NCI-H526 treated with DMSO at 0.1 percent for 48 hours (cell line): ENCODE data around the gene CIROP.

ENCODE experiments used
- DNase-seq: peaks from one replicate; lab custom pipeline; 2025; lab: John Stamatoyannopoulos, UW

Gene CIROP

DNA sequence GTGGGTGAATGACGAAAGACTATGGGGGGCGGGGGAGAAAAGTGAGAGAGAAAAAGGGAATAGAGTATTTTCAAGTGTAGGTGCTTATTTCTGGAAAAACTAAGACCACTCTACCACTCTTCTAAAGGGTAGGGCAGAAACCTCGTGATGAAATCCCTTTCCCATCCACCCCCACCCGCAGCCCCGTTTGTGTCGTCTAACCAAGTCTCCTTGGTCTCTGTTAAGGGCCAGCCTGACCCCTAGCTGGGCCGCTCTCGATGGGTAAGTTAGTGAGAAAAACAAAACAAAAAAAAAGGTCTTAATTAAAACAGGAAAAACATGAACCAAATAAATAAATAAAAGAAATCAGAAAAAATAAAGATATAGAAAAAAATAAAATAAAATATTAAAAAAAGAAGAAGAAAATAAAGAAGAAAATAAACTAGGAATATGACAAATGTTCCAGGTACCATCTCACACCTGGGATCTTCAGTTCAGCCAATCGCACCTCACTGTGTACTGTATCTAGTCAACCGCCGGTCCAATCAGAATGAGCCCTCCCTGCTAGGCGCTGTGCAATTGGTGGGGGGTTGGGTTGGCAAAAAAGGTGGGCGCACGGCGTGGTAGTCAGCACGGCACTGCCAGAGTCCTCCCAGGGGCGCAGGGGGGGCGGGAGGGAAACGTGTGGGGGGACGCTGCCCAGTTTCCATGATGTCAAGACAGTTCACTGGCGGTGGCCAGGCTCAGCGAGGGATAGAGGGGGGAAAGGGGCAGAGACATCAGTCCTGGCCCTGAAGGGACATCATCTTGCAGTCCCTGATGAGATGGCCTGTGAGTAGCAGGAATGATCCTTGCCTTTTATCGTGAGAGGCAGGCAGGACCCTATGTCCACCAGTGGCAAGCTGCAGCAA lies 37.7 kb downstream of the CIROP start:
- no peak for DNase-seq

DNA sequence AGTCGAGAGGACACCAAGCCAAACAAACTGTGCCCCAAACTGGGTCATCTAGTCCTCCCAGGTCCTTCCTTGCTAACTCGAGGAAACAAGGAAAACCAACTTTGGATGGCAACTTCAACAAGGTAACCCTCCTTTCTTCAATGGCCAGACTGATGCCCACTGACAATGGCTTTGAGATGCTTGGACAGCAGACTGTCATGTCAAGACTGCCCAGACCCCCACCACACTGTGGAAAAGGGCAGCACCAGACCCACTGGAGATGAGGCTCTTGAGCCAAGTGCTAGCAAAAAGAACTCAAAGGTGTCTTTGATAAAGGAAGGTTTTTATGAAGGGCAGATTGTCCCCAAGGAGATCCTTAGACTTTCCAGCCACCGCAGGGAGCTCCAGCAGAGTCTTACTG lies 38.4 kb downstream of the CIROP start:
- DNase-seq, result no peak

DNA sequence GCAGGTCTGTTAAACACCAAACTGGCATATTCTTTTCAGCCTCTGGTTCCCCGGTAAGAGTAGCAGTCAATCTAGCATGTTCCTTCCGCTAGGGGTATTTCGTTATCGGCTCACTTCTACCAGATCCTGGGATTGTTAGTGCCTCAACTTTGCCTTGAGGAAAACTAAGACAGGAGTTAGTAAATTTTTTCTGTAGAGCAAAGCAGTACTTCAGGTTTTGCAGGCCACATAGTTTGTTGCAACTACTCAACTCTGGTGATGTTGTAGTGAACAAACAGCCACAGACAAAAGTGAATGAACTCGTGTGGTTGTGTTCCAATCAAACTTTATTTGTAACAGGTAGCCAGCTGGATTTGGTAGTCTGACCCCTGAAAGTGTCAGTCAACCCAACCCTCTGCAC lies 41.2 kb downstream of the CIROP start:
- no peak for DNase-seq

DNA sequence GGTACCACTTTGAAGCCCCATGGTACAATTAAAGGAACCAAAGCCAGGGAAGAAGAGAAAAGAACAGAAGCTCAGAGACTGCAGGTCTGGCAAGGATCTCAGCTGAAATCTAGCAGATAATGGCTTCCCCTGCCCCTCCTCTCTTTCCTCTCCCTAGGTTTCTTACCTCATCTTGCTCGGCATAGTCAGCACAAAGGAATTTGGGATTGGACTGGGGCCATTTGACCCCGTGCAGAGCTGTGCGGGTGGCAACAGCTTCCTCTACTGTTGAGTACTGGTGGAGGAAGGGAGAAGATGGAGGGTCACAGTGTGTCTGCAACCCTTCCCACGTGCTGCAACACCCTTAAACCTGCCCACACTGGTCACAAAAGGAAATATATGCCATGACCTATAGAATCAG lies 42.8 kb downstream of the CIROP start:
- DNase-seq, result no peak

DNA sequence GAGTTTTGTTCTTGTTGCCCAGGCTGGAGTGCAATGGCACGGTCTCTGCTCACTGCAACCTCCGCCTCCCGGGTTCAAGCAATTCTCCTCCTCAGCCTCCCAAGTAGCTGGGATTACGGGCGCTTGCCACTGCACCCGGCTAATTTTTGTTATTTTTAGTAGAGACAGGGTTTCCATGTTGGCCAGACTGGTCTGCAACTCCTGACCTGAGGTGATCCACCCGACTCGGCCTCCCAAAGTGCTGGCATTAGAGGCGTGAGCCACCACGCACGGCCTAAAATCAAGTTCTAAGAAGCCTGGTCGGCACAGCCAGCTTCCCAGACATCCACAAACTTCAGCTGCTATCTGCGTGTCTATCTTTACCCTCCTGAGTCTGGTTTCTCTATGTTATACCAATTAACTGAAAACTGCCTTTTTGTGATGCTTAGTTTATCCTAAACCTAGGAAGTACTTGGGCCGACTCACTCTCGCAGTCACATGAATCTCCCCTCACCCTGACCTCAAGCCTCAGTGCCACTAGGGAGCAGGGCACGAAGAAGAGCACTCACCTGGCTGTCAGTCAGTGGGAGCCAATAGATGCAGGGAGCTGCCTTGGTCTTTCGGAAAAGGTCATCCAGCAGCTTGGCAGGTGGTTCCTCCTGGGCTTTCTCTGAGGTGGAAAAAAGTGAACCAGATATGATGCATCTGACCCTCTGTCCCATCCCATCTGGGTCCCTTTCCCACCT lies 44.1 kb downstream of the CIROP start:
- DNase-seq, result no peak

DNA sequence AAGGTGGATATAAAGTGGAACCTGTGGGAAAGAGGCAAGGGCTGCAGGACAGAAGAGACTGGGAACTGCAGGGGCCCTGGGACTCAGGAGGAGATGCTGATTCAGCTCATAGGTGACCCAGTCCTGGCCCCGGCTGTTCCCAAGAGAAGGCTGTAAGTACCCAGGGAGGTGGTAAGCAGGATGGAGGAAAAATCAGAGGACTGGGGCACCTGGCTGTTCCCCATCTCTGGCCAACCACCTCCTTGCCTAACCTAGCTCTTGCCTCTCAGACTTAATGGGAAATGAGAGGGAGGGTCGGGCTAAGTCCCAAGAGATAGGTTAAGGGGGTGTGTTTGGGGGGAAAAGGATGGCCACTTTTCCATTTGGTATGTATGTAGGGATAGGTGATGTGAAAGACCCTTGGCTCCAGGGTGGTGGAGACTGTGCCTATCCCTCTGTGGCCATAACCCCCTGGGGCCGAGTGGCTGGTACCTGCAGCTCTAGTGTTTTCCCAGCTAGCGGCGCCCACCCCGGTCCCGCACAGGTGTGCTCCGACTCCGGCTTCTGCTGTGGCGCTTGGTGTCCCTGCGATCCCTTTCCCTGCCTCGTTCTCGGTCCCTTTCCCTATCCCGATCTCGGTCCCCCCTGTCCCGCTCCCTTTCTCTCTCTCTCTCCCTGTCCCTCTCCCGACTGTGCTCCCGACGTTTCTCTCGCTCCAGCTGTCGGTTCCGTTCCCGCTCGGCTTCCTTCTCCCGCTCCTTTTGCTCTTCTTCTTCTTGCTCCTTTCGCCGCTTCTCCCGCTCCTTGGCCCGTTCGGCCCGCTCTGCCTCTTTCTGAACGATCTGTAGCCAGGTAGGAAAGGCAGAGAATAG lies 45.9 kb downstream of the CIROP start:
- DNase-seq, result no peak

DNA sequence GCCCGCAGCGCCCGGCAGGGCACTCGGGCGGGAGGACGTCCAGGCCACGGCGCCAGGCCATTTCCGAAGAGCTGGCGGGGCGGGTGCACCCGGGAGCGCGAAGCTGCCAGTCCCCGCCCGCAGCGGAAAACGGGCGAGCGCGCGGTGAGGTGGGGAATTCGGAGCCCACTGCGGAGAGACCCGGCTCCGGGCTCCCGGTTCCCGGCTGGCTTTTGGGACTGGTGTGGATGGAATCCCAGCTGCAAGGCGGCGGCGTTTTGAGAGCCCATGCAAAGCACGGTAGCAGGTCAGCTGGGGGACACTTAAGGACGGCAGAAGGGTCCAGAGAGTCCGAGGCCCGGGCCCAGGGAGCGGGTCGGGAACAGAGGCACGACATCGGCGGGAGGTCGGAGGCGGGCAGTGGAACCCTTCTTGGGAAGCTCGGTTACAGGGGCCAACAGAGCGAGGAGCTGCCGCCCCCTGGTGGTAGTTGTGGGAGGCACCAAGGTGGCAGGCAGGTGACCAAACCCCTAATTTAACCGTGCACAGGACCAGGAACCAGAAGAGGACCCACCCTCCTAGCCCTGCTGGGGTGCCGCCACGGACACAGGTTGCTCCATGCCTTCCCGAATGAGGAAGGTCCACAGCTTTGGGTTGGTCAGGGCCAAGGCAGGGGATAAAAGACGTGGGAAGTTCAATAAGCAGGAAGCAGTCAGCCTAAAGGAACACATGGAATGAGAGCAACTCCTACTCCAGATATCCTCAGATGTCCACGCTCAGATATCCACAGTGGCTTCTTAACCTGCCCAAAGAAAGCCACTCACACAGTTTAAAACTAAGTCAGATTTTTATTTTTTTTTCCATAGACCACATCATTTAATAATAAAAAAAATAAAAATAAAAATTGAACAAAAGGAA lies 46.8 kb downstream of the CIROP start:
- no peak for DNase-seq

DNA sequence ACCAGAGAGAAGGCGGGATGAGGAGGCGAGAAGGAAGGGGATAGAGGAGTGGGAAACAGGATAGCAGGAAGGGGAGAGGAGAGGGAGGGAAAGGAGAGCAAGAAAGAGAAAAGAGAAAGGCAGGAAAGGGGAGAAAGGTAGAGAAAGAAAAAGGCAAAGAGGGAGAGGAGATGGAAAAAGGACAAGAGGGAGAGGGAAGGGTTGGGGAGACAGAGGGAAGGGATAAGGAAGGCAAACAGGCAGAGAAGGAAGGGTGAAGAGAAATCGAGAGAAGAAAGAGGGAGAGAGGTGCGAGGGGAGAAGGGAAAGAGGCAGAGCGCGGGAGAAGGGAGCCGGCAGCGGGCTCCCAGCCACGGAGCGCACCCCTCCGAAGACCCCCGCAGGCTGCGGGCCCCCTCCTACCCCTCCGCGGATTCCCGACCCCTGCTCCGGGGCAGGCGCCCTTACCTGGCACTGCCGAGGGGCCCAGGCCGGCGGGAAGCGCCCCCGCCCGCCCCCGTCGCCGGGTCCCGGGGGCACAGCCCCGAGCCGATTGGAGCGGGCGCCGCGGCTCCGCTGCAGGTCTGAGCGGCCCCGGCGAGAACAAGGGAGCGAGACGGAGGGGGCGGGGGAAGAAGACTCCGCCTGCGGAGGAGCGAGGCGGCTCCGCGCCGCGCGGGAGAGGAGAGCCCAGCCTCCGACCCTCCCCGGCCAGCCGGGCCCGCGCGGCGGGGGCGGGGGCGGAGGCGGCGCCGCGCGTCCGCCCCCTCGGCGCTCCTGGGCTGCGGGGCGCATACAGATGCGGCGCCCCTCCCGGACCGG lies 47.6 kb downstream of the CIROP start, which contains the start of gene CDH24:
CDH24 (minus strand) TSS at position 565 of the 801 bp plus-strand sequence. CDS start 1,787 bp downstream, outside the sequence.
- no peak for DNase-seq

DNA sequence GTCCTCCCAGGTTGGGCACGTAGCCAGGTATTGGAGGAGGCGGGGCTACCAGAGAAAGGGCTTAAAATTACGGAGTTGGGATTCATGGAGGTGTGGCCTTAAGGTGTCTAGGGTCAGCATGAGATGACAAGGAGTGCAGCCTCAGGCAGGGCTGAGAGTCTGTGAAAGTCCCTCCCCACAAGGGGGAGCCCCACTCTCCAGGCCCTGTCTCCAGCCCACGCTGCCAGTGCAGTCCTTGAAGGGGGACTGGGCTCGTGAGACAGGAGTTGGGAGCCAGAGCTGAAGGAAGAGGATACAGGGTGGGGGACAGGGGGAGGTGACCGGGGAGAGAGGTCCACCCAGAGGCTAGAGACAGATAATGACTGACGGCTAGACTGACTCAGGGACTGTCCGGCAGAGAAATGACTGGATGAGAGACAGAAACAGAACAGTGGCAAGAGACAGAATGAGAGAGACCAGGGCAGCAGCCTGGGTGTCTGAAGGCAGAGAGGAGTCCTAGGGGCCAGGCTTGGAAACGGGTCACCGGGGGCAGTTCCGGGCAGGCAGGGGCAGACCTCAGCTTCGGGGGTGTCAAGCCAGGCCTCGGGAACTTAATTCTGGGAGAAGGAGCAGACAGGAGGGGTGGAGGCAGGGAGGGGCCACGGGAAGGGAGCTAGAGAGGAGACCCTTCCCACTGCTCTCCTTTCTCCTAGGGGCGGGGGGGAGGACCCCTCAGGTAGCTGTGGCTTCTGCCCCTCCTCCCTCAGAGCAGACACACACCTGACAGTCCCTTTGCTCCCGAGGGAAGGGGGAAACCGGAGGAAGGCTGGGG lies 48.4 kb downstream of the CIROP start:
- no peak for DNase-seq

DNA sequence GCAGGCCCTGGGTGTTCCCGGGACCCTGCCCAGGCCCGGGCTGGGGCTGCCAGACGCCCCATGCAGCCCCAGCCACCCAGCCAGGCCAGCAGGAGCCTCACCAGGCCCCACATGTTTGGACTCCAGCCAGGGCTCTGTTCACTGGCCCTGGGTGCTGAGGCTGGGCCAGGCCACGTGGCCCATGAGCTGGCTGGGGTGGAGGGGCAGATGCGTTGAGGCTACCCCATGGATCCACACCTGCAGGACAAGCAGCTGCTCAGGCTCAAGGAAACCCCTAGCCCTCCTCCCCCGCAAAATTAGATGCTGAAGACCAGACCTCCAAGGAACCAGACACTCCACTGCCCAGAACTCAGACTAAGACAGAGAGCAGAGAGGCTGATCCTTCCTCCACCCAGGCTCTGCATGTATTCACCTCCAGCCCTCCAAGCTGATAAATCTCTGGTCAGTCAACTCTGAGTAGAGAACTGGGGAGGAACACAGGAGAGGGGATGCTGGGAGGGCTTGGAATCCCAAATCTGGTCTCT lies 49.1 kb downstream of the CIROP start:
- no peak for DNase-seq

DNA sequence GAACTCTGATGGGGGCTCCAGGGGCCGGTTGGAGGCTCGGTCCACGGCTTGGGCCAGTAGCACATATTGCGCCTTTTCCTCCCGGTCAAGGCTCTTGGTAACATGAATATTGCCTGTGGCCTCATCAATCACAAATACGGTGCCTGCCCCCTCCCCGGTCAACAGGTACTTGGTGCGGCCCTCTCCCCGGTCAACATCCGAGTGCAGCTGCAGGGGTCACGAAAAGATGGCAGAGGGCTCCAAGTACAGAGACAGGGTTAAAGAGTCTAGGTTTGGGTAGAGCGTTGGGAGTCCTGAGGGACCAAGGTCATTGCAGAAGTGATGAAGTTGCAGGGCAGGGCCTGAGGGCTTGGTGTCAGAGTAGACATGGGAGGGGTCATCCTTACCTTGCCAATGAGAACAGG lies 49.6 kb downstream of the CIROP start:
- no peak for DNase-seq

DNA sequence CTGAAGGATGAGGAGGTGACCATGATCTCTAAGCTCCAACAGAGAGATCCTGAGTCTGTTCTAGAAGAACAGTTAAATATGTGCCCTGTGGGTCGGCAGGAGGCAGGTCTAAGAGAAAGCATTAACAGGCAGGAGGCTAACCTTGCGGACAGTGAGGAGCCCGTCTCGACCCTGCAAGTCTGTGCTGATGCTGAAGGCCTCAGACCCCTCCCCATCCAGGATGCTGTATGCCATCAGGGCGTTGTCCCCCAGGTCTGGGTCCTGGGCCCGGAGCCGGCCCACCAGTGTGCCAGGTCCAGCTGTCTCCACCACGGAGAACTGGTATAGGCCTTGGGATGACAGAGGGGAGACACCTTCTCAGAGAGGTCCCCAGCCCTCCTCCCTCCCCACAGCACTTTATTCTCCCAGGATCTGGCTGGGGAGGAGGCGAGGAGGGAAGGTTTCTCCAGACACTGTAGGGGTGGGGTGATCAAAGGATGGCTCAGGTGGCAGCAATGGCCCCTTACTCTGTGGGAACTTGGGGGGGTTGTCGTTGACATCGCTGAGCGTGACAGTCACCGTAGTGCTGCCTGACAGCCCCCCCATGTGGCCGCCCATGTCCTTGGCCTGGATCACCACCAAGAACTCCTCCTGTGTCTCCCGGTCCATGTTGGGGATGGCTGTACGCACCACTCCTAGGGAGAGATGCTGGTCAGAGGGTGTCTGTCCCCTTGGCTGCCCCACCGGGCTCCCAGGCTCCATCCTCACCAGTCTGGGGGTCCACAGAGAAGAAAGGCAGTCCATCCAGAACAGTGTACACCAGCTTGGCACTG lies 50.6 kb downstream of the CIROP start:
- no peak for DNase-seq

DNA sequence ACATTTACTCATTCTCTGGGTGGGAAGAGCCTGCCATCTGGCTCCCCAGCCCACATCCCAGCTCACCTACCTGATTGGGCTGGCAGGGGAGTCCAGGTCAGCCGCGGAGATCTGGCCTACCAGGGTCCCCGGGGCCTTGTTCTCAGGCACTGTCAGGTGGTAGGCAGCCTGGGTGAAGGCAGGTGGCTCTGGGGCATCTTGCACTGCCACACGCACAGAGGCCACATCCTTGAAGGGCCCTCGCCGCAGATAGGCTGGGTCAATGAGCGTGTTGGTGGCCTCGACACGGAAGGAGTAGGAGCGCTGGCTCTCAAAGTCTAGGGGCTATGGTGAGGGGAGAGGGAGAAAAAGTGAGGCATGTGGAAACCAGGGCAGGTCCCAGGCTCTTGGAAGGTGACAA lies 51.4 kb downstream of the CIROP start:
- no peak for DNase-seq

DNA sequence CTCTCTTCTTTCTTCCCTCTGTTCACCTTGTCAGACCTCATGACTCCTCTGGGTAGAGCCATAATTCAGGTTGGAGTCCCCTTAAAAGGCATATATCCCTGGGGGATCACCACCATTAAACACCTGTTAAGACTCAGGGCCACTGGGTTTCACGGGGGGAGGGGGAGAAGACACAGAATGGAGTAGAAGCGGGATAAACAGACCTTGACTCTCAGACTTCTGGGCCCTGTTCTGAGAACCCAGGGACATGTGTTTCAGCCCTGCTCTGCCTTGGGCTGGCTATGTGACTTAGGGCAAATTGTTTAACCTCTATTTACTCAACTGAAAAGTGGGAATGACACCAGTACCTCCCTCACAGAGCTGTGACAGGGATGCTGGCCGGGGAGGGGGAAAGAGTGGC lies 52.1 kb downstream of the CIROP start:
- DNase-seq, result no peak

DNA sequence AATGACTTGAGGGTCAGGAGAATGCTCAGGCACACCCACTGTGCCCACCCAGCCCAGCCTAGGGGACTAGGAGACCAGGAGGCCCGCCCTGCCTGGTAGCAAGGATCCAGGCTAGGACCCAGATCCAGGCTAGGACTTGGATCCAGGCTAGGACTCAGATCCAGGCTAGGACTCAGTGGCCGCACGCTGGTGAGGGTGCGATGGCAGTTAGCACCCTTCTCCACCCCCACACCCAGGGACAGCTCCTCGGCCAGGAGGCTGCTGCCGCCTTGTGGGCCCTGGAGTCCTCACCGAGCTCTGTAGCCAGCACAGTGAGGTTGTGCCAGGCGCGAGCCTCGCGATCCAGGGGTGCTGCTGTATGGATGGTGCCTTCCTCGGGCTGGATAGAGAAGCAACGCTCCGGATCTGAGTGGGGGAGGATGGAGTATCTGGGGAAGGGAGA lies 52.6 kb downstream of the CIROP start:
- DNase-seq, result no peak

DNA sequence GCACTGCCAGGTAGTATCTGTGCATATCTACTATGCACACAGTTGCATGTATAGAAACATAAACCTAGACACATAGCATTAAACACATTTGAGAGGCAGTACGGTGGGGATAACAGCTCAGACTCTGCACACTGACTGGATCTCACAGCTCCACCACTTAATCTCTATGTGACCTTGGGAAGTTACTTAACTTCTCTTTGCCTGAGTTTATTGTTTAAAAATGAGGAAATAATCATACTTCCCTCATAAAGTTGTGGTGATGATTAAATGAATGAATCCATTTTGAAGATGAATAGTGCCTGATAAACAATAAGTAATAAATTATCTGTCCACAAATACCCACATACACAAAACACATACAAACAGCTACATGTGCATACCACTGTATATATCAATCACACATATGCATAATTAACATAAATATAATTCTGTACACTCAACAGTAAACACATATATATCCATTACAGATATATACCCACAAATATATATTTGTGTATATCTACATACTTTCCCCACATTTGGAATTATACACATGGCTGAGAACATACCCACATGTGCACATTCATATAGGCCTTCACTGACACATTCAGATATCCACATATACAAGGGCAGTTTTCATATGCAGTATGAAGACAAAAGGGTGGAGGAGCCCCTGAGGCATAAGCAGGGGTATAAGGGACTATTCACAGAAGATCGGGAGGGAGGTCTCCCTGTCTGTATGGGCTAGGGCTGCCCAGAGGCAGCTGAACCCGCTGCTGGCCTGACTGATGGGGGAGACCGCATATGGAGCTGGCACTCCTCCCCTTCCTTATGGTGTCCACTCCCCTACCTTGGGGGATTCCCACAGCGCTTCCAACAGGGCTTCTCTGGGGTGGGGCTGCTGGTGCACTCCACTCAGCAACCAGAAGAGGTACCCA lies 53.4 kb downstream of the CIROP start:
- DNase-seq, result no peak
